HG03280 (cell line): Measurements from ENCODE around the gene ARL6IP4.
"Not testable (repeated sequence)": the region's sequence is repeated elsewhere in the genome, so short reads cannot be mapped to it uniquely, and the experiment has no call there.

ENCODE experiments used
- ATAC-seq: cut with Tn5 transposase; IDR thresholded peaks from one replicate; pipeline ENCODE4 v1.9.1; 2021; ENCODE audit warnings: mild to moderate bottlenecking, moderate library complexity; ENCODE audit not compliant: unreplicated experiment

Gene ARL6IP4

GRCh38 chr12:122980183-122981035 lies at the start of gene ARL6IP4:
TSS of gene ARL6IP4 (plus strand) at chr12:122980681. CDS start at chr12:122981140, 459 bp downstream.
- ATAC-seq = peak; percentile 61

- ATAC-seq = no peak
These were observed 48.3 kb upstream of the ARL6IP4 start for GRCh38 chr12:122932207-122932606.

- ATAC-seq = no peak
These were observed 45.8 kb upstream of the ARL6IP4 start for GRCh38 chr12:122934722-122935121.

- no peak for ATAC-seq
These were observed 45.2 kb upstream of the ARL6IP4 start for GRCh38 chr12:122935318-122935717.

- no peak for ATAC-seq
These were observed 42.8 kb upstream of the ARL6IP4 start for GRCh38 chr12:122937622-122938091.

GRCh38 chr12:122939125-122939524 lies 41.4 kb upstream of the ARL6IP4 start:
- no peak for ATAC-seq

- not testable (repeated sequence) for ATAC-seq
These were observed 39.1 kb upstream of the ARL6IP4 start for GRCh38 chr12:122941351-122941750.

- no peak for ATAC-seq
These were observed 37.8 kb upstream of the ARL6IP4 start for GRCh38 chr12:122942637-122943036.

- no peak for ATAC-seq
These were observed 37.3 kb upstream of the ARL6IP4 start for GRCh38 chr12:122943196-122943595.

GRCh38 chr12:122944605-122945592 lies 35.6 kb upstream of the ARL6IP4 start:
- ATAC-seq = no peak

- ATAC-seq = peak; percentile 54
These were observed 33.7 kb upstream of the ARL6IP4 start for GRCh38 chr12:122946690-122947341.

- no peak for ATAC-seq
These were observed 33.1 kb upstream of the ARL6IP4 start for GRCh38 chr12:122947352-122947792.

GRCh38 chr12:122948605-122949004 lies 31.9 kb upstream of the ARL6IP4 start:
- ATAC-seq = no peak

- ATAC-seq = no peak
These were observed 31.1 kb upstream of the ARL6IP4 start for GRCh38 chr12:122949405-122949804.

GRCh38 chr12:122949816-122950675 lies 30.4 kb upstream of the ARL6IP4 start:
- no peak for ATAC-seq

- ATAC-seq = no peak
These were observed 29.1 kb upstream of the ARL6IP4 start for GRCh38 chr12:122951406-122951805.

GRCh38 chr12:122951979-122952892 lies 28.2 kb upstream of the ARL6IP4 start:
- ATAC-seq = peak; percentile 64

- ATAC-seq = no peak
These were observed 25.3 kb upstream of the ARL6IP4 start for GRCh38 chr12:122955156-122955555.

GRCh38 chr12:122956035-122956434 lies 24.4 kb upstream of the ARL6IP4 start:
- ATAC-seq = no peak
